ENCODE results near the gene MUS81. TPM values are rescaled to one million over a fixed set of nuclear protein-coding genes. Genes with fewer than 3 reads are reported as not detected.

Gene MUS81
- total and polyA plus RNA-seq, 9 of the 15 experiments (the other 6 are each of a cell fraction or from before 2014, with no cell fraction given), result 13.4 to 118 (median 53.7) TPM

GRCh38 chr11:65903715-65904114 lies 43.5 kb downstream of the MUS81 start:
- FAIRE-seq (no peak), DNase-seq (ENCODE audit: extremely low read depth in 1 of 4, low spot score in 3 of 4) (no peak), ATAC-seq (no peak)
- TF ChIP-seq CGGBP1 (CRISPR knock-in tag; IDR thresholded peaks at IDR 0.05) (no peak), POLR2H (tag; IDR thresholded peaks at IDR 0.05; ENCODE audit: low read depth) (no peak), XRCC5 (IDR thresholded peaks at IDR 0.05; ENCODE audit: low read depth, low read length) (no peak), FOXK1 (CRISPR knock-in tag; IDR thresholded peaks at IDR 0.05; ENCODE audit: borderline replicate concordance) (no peak), ZNF232 (CRISPR knock-in tag; IDR thresholded peaks at IDR 0.05) (no peak), PML (IDR thresholded peaks at IDR 0.05; ENCODE audit: low read length) (no peak), PKNOX1 (IDR thresholded peaks at IDR 0.05) (no peak), TAF15 (IDR thresholded peaks at IDR 0.05; ENCODE audit: low read depth, low read length) (no peak), NFIX (CRISPR knock-in tag; IDR thresholded peaks at IDR 0.05; ENCODE audit: low read depth) (no peak), RFX5 (IDR thresholded peaks at IDR 0.05; ENCODE audit: low read depth, low read length) (no peak), TCF7 (IDR thresholded peaks at IDR 0.05; ENCODE audit: borderline replicate concordance) (no peak), TOE1 (IDR thresholded peaks at IDR 0.05; ENCODE audit: borderline replicate concordance) (no peak), TOE1 (CRISPR knock-in tag; IDR thresholded peaks at IDR 0.05; ENCODE audit: borderline replicate concordance, low read depth) (no peak), SP2 (IDR thresholded peaks at IDR 0.05; ENCODE audit: extremely low read depth, low read depth, low read length, poor library complexity, severe bottlenecking) (no peak)
- Histone ChIP-seq H3K4me1 (replicated peaks in 1 of 2; ENCODE audit: control insufficient read depth in 2 of 2, insufficient read depth in 2 of 2, low read length in 2 of 2) (peaks cover 40 to 59% of the 10 kb centered on the region in 2 experiments), H3K27ac (ENCODE audit: extremely low read depth, low read depth, low read length) (peak overlapping the region; percentile 76; the same call in 2 of the 3 replicates), H2AFZ (ENCODE audit: low read depth, low read length) (no peak overlapping the region), H3K9ac (ENCODE audit: insufficient read depth in 1 of 2, low read depth in 2 of 2, low read length in 2 of 2) (peak overlapping the region; percentile 42 to 61; a peak in 2 of 4 replicates), H3K9me3 (replicated peaks; ENCODE audit: control insufficient read depth, insufficient read depth, low read depth, low read length) (no peaks in the 10 kb centered on the region), H3K4me3 (no peak overlapping the region), H3K79me2 (ENCODE audit: control insufficient read depth, insufficient read depth, low read length) (peaks cover 15% of the 10 kb centered on the region), H3K4me2 (ENCODE audit: insufficient read depth, low read length) (peak overlapping the region; percentile 64; the same call in 1 of the 2 replicates), H3K36me3 (ENCODE audit: control insufficient read depth, insufficient read depth, low read length) (peaks cover 7% of the 10 kb centered on the region; the same call in 1 of the 3 replicates), H3K27me3 (ENCODE audit: control insufficient read depth in 2 of 2, insufficient read depth in 2 of 2, low read length in 2 of 2) (no peaks in the 10 kb centered on the region), H3K9me1 (ENCODE audit: control insufficient read depth, insufficient read depth, low read length) (no peaks in the 10 kb centered on the region), H4K20me1 (replicated peaks; ENCODE audit: control insufficient read depth, insufficient read depth, low read length) (peaks cover 4% of the 10 kb centered on the region; the same call in 1 of the 2 replicates)
- in situ Hi-C loops (cut with MboI) (no loop called here), intact Hi-C loops (cut with micrococcal nuclease) (loop anchor here (5.0 kb wide), 1 partner anchor 46 kb away; the partner anchor contains the start of gene CFL1)
- no TSS peak for BruUV-seq (replicated peaks)
- CTCF ChIA-PET (ENCODE audit: low intra/inter-chr PET ratio), result no interaction called here
- 71% methylated on average over 8 of the region's 8 CpGs for WGBS (ENCODE audit: insufficient coverage, low coverage, missing lambda C conversion rate)
- POLR2A ChIA-PET, result interaction anchor here (0.7 to 8.0 kb wide), 3 partner anchors 11 to 34 kb away, joined by 3 to 136 read pairs (median 3); partner anchors contain the start of genes CCDC85B and FIBP
